Tibial nerve (tissue), 4 donors: ENCODE measurements around the gene MEOX1.

Experiments
- EP300 ChIP-seq, 2 donors: sonication (generic); formaldehyde crosslinking; IDR thresholded peaks; one replicate each; pipeline ENCODE4 v1.6.1; 2017; ENCODE audit warnings: antibody characterized with exemption in 2 of 2, mild to moderate bottlenecking in 1 of 2
- POLR2A ChIP-seq, 2 donors: fragments of 450-650 bp; IDR thresholded peaks; one replicate each; pipeline ENCODE4 v1.6.1; 2017; ENCODE audit warnings: antibody characterized with exemption in 2 of 2, mild to moderate bottlenecking in 2 of 2, moderate library complexity in 2 of 2
- TF ChIP-seq, protein P1 (sequence below), 5 experiments: fragments of 200-600 bp in 3 of 5; fragments of 450-650 bp in 2 of 5; sonication (generic) in 3 of 5; IDR thresholded peaks; one replicate each; pipeline ENCODE4 v1.5.1; 2016 to 2019; ENCODE audit warnings: antibody characterized with exemption in 5 of 5, mild to moderate bottlenecking in 3 of 5, moderate library complexity in 2 of 5

DNA sequence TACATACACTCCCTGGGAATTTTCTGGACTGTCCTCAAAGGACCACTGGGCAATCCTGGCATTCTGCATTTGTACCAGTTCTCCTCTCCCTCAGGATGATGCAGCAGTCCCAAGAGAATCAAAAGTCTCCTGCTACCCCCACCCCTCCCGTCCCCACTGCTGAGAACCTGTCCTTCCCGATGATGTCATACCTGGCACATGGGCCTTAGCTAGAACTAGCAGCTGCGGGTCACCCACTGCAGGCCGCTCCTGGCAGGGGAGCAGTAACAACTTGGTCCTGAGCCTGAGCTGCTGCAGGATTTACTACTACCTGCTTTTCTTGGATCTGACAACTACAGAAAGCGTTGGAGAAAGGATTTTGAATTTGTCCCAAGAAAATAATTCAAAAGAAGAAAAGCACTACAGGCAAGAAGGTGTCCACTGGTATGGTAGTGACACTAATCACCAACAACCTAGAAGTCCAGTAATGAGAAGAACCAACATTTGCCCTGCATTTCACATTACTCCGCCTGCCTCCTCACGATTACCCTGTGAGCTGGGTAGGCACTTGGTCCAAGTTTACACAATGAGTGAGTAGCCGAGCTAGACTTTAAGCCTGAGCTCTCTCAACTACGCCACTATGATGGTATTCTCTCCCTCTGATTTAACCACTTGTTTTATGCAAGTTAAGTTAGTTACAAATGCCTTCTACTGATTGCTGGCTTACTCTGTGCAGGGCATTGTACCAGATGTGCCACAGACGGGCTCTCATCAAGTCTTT lies 60.3 kb downstream of the MEOX1 start:
- no peak for TF ChIP-seq POLR2A (IDR thresholded peaks at IDR 0.05)
- TF ChIP-seq, protein P1, sequence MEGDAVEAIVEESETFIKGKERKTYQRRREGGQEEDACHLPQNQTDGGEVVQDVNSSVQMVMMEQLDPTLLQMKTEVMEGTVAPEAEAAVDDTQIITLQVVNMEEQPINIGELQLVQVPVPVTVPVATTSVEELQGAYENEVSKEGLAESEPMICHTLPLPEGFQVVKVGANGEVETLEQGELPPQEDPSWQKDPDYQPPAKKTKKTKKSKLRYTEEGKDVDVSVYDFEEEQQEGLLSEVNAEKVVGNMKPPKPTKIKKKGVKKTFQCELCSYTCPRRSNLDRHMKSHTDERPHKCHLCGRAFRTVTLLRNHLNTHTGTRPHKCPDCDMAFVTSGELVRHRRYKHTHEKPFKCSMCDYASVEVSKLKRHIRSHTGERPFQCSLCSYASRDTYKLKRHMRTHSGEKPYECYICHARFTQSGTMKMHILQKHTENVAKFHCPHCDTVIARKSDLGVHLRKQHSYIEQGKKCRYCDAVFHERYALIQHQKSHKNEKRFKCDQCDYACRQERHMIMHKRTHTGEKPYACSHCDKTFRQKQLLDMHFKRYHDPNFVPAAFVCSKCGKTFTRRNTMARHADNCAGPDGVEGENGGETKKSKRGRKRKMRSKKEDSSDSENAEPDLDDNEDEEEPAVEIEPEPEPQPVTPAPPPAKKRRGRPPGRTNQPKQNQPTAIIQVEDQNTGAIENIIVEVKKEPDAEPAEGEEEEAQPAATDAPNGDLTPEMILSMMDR (IDR thresholded peaks at IDR 0.05), result no peak
- no peak for TF ChIP-seq EP300 (IDR thresholded peaks at IDR 0.05)
